T1000 (cell line): ENCODE measurements around the gene CYP2C19.
"Not testable (repeated sequence)": the region's sequence is repeated elsewhere in the genome, so short reads cannot be mapped to it uniquely, and the experiment has no call there.

Experiments used
- DNase-seq: peaks from one replicate; lab custom pipeline; 2025; ENCODE audit warnings: mixed read lengths; lab: John Stamatoyannopoulos, UW

CYP2C19 gene

GRCh38 chr10:94762393-94762792 lies at the start of gene CYP2C19:
Gene CYP2C19 (plus strand): TSS chr10:94762681. CDS start chr10:94762706, 25 bp downstream.
- no peak for DNase-seq

- DNase-seq, result no peak
Measured at GRCh38 chr10:94725871-94726270, 36.6 kb upstream of the CYP2C19 start.

- no peak for DNase-seq
Measured at GRCh38 chr10:94735197-94735596, 27.3 kb upstream of the CYP2C19 start.

- no peak for DNase-seq
Measured at GRCh38 chr10:94738588-94738987, 23.9 kb upstream of the CYP2C19 start.

GRCh38 chr10:94747137-94747536 lies 15.3 kb upstream of the CYP2C19 start:
- no peak for DNase-seq

- DNase-seq, result no peak
Measured at GRCh38 chr10:94747838-94748237, 14.6 kb upstream of the CYP2C19 start.

- no peak for DNase-seq
Measured at GRCh38 chr10:94757916-94758315, 4.6 kb upstream of the CYP2C19 start.

GRCh38 chr10:94760586-94761178 lies 1.8 kb upstream of the CYP2C19 start:
- DNase-seq, result no peak

GRCh38 chr10:94775425-94775824 lies 12.9 kb downstream of the CYP2C19 start:
- DNase-seq, result not testable (repeated sequence)

GRCh38 chr10:94777886-94778458 lies 15.5 kb downstream of the CYP2C19 start:
- no peak for DNase-seq

- DNase-seq, result no peak
Measured at GRCh38 chr10:94780844-94781243, 18.4 kb downstream of the CYP2C19 start.

- DNase-seq, result no peak
Measured at GRCh38 chr10:94784256-94784655, 21.8 kb downstream of the CYP2C19 start.

- DNase-seq, result no peak
Measured at GRCh38 chr10:94785211-94785610, 22.7 kb downstream of the CYP2C19 start.

- DNase-seq, result not testable (repeated sequence)
Measured at GRCh38 chr10:94800551-94800950, 38.1 kb downstream of the CYP2C19 start.

- no peak for DNase-seq
Measured at GRCh38 chr10:94803307-94803706, 40.8 kb downstream of the CYP2C19 start.

GRCh38 chr10:94830025-94830424 lies 67.5 kb downstream of the CYP2C19 start:
- not testable (repeated sequence) for DNase-seq

- no peak for DNase-seq
Measured at GRCh38 chr10:94846204-94846603, 83.7 kb downstream of the CYP2C19 start.

GRCh38 chr10:94850766-94851165 lies 88.3 kb downstream of the CYP2C19 start:
- DNase-seq, result no peak

GRCh38 chr10:94851263-94851662 lies 88.8 kb downstream of the CYP2C19 start:
- no peak for DNase-seq

GRCh38 chr10:94852438-94852837 lies 90.0 kb downstream of the CYP2C19 start:
- no peak for DNase-seq

GRCh38 chr10:94853065-94853464 lies 90.6 kb downstream of the CYP2C19 start:
- no peak for DNase-seq

GRCh38 chr10:94858005-94858404 lies 95.5 kb downstream of the CYP2C19 start:
- DNase-seq, result no peak

- no peak for DNase-seq
Measured at GRCh38 chr10:94859086-94859485, 96.6 kb downstream of the CYP2C19 start.

GRCh38 chr10:94878649-94879048 lies 116.2 kb downstream of the CYP2C19 start:
- DNase-seq, result no peak
